OCI-LY7 (cell line): Measurements from ENCODE around the gene TAF10.
A peak's percentile ranks its signal among the peaks of the same experiment; 100 is the strongest.

Source experiments
- CTCF ChIP-seq: fragments of 200-600 bp; sonication (generic); conservative IDR thresholded peaks from 2 replicates; pipeline ENCODE4 v1.5.1; 2014; ENCODE audit warnings: mild to moderate bottlenecking, antibody characterized with exemption, low read length, moderate library complexity, mixed read lengths
- EZH2phosphoT487 ChIP-seq: fragments of 200-600 bp; sonication (generic); IDR thresholded peaks from 2 replicates; pipeline ENCODE4 v1.6.1; 2018; ENCODE audit warnings: low read depth, borderline replicate concordance, mild to moderate bottlenecking, mixed run types, antibody characterized with exemption, low read length, moderate library complexity, mixed read lengths

GRCh38 chr11:6638429-6638828 lies 26.4 kb upstream of the TAF10 start:
- TF ChIP-seq CTCF (peak; percentile 42), EZH2phosphoT487 (no peak)
